Fibroblast of skin of left quadriceps (primary cell): Measurements from ENCODE around the gene METTL24.
A peak's percentile ranks its signal among the peaks of the same experiment; 100 is the strongest.

Experiments
- DNase-seq, 2 experiments: peaks; one replicate each; pipeline ENCODE4 v3.0.0-alpha.2; 2013; ENCODE audit warnings: low read depth in 2 of 2

The METTL24 gene

DNA sequence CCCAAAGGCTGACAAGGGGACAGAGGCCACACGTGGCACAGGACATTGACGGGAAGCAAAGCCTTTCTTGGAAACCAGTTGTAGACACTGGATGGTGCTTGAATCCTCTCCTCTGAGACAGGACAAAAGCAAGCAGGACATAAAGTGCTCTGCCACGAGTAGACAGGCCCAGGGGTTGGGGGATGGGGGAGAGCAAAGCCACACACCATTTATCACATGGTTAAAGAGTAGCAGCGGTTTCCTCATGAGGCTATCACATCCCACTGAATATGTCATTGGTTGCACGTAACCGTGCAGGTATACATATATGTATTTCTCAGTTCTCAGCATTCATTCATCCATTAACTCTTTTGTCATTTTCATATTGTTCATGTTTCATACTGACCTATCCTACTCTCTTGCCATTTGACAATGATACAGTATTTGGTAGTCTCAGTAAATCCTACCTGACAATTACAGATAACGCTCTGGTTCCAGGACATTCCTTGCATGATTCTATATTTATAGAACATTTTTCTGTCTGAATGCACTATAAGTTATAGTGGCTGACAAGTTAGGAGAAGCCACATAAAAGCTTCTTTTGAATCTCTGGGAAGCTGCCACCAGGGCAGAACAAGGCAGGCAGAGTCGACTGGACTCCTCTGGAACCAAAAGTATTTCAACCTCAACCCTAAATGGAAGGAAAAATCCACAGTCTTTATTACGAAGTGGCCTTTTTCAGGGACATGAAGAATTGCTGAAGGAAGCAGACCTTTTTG, 23.5 kb downstream of the METTL24 start:
- DNase-seq: no peak

- DNase-seq: no peak
These were observed 25.9 kb downstream of the METTL24 start for GRCh38 chr6:110332281-110332680.

GRCh38 chr6:110331816-110332215, 26.3 kb downstream of the METTL24 start:
- DNase-seq: no peak

DNA sequence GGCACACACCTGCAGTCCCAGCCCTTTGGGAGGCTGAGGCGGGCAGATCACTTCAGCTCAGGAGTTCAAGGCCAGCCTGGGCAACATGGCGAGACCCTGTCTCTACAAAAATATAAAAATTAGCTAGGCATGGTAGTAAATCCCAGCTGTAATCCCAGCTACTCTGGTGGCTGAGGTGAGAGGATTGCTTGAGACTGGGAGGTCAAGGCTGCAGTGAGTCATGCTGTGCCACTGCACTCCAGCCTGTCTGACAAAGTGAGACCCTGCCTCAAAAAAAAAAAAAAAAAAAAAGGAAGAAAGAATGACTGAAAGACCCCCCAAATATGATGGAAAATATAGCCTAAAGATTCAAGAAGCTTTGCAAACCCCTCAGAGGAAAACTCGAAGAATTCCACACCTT, 26.8 kb downstream of the METTL24 start:
- DNase-seq: no peak

- no peak for DNase-seq
These were observed 28.3 kb downstream of the METTL24 start for GRCh38 chr6:110329714-110330436.

- DNase-seq: peak; percentile 31 to 40
These were observed 28.8 kb downstream of the METTL24 start for GRCh38 chr6:110329348-110329713.

- DNase-seq: peak; percentile 37 to 48
These were observed 29.9 kb downstream of the METTL24 start for GRCh38 chr6:110328259-110328658.

GRCh38 chr6:110327391-110327790, 30.8 kb downstream of the METTL24 start:
- no peak for DNase-seq

DNA sequence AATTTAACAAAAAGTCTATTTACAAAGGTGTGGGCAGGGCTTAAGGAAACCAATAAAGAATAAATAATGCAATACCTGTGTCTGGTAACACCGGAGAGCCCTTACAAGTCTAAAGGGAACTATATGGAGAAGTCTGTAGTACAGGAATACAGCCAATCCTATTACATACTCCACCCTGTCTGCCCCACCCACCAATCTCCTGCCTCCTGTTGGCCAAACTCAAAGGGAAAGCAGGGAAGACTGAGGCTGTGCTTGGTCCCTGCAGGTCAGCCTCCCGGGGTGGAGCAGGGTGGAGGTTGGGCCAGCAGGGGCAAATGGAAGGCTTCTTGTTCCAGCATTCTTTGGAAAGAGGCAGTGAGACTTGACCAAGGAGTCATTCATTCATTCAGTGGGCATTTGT, 31.5 kb downstream of the METTL24 start:
- no peak for DNase-seq

GRCh38 chr6:110326057-110326456, 32.1 kb downstream of the METTL24 start:
- no peak for DNase-seq

GRCh38 chr6:110325197-110325596, 33.0 kb downstream of the METTL24 start:
- DNase-seq: peak in 1 of 2 experiments; percentile 30

GRCh38 chr6:110324548-110324947, 33.6 kb downstream of the METTL24 start:
- no peak for DNase-seq

- DNase-seq: no peak
These were observed 34.9 kb downstream of the METTL24 start for GRCh38 chr6:110323258-110323657.

DNA sequence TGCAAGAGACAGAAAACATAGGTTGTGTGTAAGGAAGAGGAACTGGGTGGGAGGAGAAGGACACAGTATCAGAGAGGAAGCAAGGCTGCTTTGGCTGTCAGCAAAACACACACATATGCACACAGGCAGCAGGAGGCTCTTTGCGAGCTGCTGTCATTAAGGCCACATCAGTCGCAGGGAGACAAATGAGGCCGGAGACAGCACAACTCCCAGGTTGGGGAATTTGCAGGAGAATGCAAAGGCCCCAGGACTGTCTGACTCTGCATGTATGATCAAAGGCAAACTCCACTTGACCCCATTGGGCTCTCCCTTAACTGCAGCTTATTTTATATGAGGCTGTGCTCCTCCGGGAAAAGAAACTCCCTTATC, 35.3 kb downstream of the METTL24 start:
- DNase-seq: no peak

DNA sequence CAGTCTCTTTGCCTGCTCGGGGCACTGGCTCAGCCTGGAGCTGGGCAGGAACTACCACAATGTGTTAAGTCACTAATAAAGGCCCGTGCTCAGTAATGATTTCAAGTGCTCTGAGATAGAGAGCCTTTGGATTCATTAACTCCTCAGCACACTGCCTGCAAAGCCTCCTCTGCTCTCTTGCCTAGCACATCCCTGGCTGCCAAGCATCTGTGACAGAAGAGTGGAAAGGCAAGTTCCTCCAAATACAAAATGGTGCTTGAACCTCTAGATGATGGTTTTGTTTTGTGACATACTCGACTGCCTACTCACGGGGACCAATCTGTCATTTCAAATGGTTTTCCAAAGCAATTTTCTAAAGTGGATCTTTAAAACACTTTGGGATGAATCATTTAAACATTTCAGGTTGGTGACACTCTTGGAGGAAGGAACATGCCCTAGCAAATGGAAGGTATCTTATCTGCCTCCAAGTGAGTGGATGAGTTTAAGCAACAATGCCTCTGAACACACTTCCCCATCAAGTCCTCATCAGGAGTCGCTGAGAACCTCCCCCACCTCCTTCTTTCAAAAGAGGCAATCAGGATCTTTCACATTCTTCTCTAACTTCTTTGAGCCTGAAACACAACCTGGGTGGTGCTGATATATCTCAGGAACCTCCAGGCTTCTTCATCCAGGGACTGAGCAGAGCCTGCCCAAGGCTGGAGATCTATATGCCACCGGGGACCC, 35.8 kb downstream of the METTL24 start:
- DNase-seq: no peak

- no peak for DNase-seq
These were observed 37.8 kb downstream of the METTL24 start for GRCh38 chr6:110320307-110320706.

GRCh38 chr6:110319843-110320242, 38.3 kb downstream of the METTL24 start:
- DNase-seq: no peak

DNA sequence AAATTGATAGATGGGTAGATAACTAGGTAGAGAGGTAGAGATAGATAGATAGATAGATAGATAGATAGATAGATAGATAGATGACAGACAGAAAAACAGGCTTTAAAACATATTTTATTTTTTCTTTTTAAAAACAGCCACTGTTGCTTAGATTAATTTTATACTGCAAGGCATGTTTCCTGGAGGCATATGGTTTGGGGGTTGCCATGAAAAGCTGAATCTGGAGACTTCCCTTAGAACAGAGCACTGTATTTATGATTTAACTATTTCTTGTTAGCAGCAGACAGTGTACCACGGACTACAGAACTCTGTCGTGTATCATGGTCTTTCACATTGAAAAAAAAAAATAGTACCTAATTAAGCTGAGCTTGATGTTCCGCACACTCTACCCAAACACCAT, 38.8 kb downstream of the METTL24 start:
- no peak for DNase-seq

- DNase-seq: no peak
These were observed 39.2 kb downstream of the METTL24 start for GRCh38 chr6:110318971-110319370.

DNA sequence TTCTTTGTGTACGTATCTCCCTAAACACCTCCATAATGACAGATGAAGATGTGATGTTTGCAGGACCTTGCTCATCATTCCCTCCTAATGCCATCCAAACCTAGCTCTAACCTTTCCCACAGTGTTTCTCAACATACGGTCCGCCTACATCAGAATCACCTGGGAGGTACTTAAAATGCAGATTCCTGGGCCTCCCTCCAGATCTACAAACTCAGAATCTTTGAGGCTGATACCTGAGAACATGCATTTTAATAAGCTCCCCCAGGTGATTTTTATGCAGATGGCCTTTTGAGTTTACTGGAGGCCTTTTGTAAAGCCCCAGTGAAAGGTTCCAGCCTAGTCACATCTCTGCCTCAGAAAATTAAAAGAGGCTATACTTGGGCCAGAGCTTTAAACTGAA, 40.5 kb downstream of the METTL24 start:
- DNase-seq: no peak

DNA sequence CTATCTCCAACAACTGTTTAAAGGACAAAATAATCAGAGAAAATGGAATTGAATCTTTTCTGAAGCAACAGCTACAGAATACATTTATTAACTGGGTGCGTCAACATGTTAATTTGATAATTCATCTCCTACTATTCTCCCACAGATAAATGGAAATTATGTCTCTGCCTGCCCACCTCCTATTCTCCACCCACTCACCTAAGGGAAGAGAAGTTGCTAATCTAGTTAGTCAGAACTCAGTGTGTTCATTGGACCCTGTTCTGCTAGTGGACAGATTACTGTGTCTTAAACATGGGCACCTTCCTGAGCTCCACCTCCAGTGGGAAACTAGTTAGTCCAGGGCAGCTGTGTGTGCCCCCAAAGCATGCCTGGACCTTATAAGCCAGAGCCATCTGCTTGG, 41.0 kb downstream of the METTL24 start:
- no peak for DNase-seq

- no peak for DNase-seq
These were observed 42.2 kb downstream of the METTL24 start for GRCh38 chr6:110315869-110316398.
